ENCODE results near the gene UBALD1. TPM values are rescaled to one million over a fixed set of nuclear protein-coding genes. Genes with fewer than 3 reads are reported as not detected.

UBALD1 gene
- total and polyA plus RNA-seq, 2 donors (not counting 1 experiment from before 2014, with no cell fraction given), result 25.6 to 31.7 TPM

GRCh38 chr16:4623593-4623992 lies 8.9 kb upstream of the UBALD1 start:
- ATAC-seq (ENCODE audit: low read depth), result no peak
- Histone ChIP-seq H3K79me2 (ENCODE audit: control insufficient read depth, insufficient read depth, low read length) (peaks cover 47% of the 10 kb centered on the region), H3K27ac (ENCODE audit: low read length in 2 of 2) (no peak overlapping the region), H3K4me1 (ENCODE audit: control insufficient read depth in 2 of 2, insufficient read depth in 2 of 2, low read length in 2 of 2) (peaks cover 18 to 27% of the 10 kb centered on the region in 2 donors), H3K9me3 (ENCODE audit: control extremely low read depth in 1 of 3, control insufficient read depth in 2 of 3, insufficient read depth in 1 of 3, low read length in 2 of 3) (no peaks in the 10 kb centered on the region), H4K20me1 (ENCODE audit: control insufficient read depth, insufficient read depth, low read length, poor library complexity, severe bottlenecking) (peaks cover 17% of the 10 kb centered on the region), H3K9ac (ENCODE audit: low read length) (peak overlapping the region; percentile 96), H3K4me2 (replicated peaks; ENCODE audit: low read depth, low read length, poor library complexity, severe bottlenecking) (peak overlapping the region; percentile 81), H3K27me3 (replicated peaks in 1 of 4; ENCODE audit: control extremely low read depth in 1 of 4, control insufficient read depth in 3 of 4, insufficient read depth in 4 of 4, low read length in 3 of 4) (no peaks in the 10 kb centered on the region), H3K36me3 (replicated peaks in 1 of 2; ENCODE audit: control extremely low read depth in 1 of 2, control insufficient read depth in 1 of 2, extremely low read depth in 1 of 2, insufficient read depth in 2 of 2, low read length in 1 of 2) (no peaks in the 10 kb centered on the region), H2AFZ (ENCODE audit: insufficient read depth, low read depth, low read length, poor library complexity, severe bottlenecking) (peak overlapping the region; percentile 64), H3K4me3 (ENCODE audit: control extremely low read depth in 1 of 5, extremely low read depth in 1 of 5, insufficient read depth in 1 of 5, low read depth in 2 of 5, low read length in 4 of 5) (no peak overlapping the region)
- intact Hi-C loops (cut with micrococcal nuclease), result loop anchor here (10.0 kb wide), 1 partner anchor 349 kb away; the partner anchor contains the start of gene TFAP4
- Mint-ChIP-seq H3K4me1 (peaks cover 30% of the 10 kb centered on the region), H3K27ac (peak overlapping the region; percentile 98), H3K4me3 (peak overlapping the region; percentile 94), H3K9me3 (ENCODE audit: insufficient read depth) (no peaks in the 10 kb centered on the region), H3K27me3 (no peaks in the 10 kb centered on the region)
- WGBS (ENCODE audit: insufficient coverage), result 89% methylated on average over 7 of the region's 7 CpGs
- CTCF ChIA-PET, result interaction anchor here (0.6 to 4.6 kb wide), 14 partner anchors 8 to 1043 kb away, joined by 3 to 50 read pairs (median 4); partner anchors contain the start of genes ANKS3, DNAAF8 and UBALD1
- TF ChIP-seq EZH2 (IDR thresholded peaks at IDR 0.05; ENCODE audit: borderline replicate concordance, insufficient read depth, low read depth, low read length, poor library complexity, severe bottlenecking) (no peak), CTCF (IDR thresholded peaks at IDR 0.05) (no peak)
- POLR2A ChIA-PET, result interaction anchor here (0.5 to 3.1 kb wide), 4 partner anchors 8 to 1730 kb away, joined by 3 to 33 read pairs (median 6); partner anchors contain the start of genes CDIP1 and UBALD1
- DNase-seq, result no peak

- POLR2A ChIA-PET, result no interaction called here
- no peak overlapping the region for H3K4me3 Mint-ChIP-seq
These were observed 4.1 kb upstream of the UBALD1 start for GRCh38 chr16:4618645-4619418.

More at GRCh38 chr16:4618645-4619418, 4.1 kb upstream of the UBALD1 start:
- Histone ChIP-seq H2AFZ (ENCODE audit: insufficient read depth, low read depth, low read length, poor library complexity, severe bottlenecking) (no peak overlapping the region), H3K4me3 (ENCODE audit: control extremely low read depth in 1 of 5, extremely low read depth in 1 of 5, insufficient read depth in 1 of 5, low read depth in 2 of 5, low read length in 4 of 5) (no peak overlapping the region), H3K4me2 (replicated peaks; ENCODE audit: low read depth, low read length, poor library complexity, severe bottlenecking) (no peak overlapping the region), H3K9me3 (ENCODE audit: control extremely low read depth in 1 of 3, control insufficient read depth in 2 of 3, insufficient read depth in 1 of 3, low read length in 2 of 3) (peaks cover 0 to 9% (median 0%) of the 10 kb centered on the region in 3 donors), H3K79me2 (ENCODE audit: control insufficient read depth, insufficient read depth, low read length) (peaks cover 11% of the 10 kb centered on the region), H3K9ac (ENCODE audit: low read length) (no peak overlapping the region), H4K20me1 (ENCODE audit: control insufficient read depth, insufficient read depth, low read length, poor library complexity, severe bottlenecking) (peaks cover 3% of the 10 kb centered on the region), H3K4me1 (ENCODE audit: control insufficient read depth in 2 of 2, insufficient read depth in 2 of 2, low read length in 2 of 2) (peaks cover 17 to 27% of the 10 kb centered on the region in 2 donors), H3K27ac (ENCODE audit: low read length in 2 of 2) (no peak overlapping the region), H3K27me3 (replicated peaks in 1 of 4; ENCODE audit: control extremely low read depth in 1 of 4, control insufficient read depth in 3 of 4, insufficient read depth in 4 of 4, low read length in 3 of 4) (no peaks in the 10 kb centered on the region), H3K36me3 (replicated peaks in 1 of 2; ENCODE audit: control extremely low read depth in 1 of 2, control insufficient read depth in 1 of 2, extremely low read depth in 1 of 2, insufficient read depth in 2 of 2, low read length in 1 of 2) (no peaks in the 10 kb centered on the region)
- Mint-ChIP-seq H3K4me1 (peaks cover 22% of the 10 kb centered on the region), H3K27ac (no peak overlapping the region), H3K9me3 (ENCODE audit: insufficient read depth) (no peaks in the 10 kb centered on the region), H3K27me3 (no peaks in the 10 kb centered on the region)
- TF ChIP-seq EZH2 (IDR thresholded peaks at IDR 0.05; ENCODE audit: borderline replicate concordance, insufficient read depth, low read depth, low read length, poor library complexity, severe bottlenecking) (no peak), CTCF (IDR thresholded peaks at IDR 0.05) (no peak)
- 93% methylated on average over 6 of the region's 8 CpGs for WGBS (ENCODE audit: insufficient coverage)
- intact Hi-C loops (cut with micrococcal nuclease), result loop anchor here (5.0 to 10.0 kb wide), 4 partner anchors 478 to 1354 kb away; partner anchors contain the start of genes ADCY9, EEF2KMT and TRAP1
- DNase-seq (no peak), ATAC-seq (ENCODE audit: low read depth) (no peak)
- CTCF ChIA-PET, result no interaction called here
